GM13977 (cell line): Measurements from ENCODE around the gene HTRA1.

Source experiments
- DNase-seq: peaks from one replicate; pipeline ENCODE4 v3.0.0; 2012; ENCODE audit warnings: low spot score
- CTCF ChIP-seq: IDR thresholded peaks from 2 replicates; pipeline ENCODE4 v1.5.1; 2012; ENCODE audit warnings: mild to moderate bottlenecking, control low read depth; ENCODE audit not compliant: insufficient read depth; ENCODE audit errors: extremely low read depth, missing control alignments
- in situ Hi-C: fragments of 300-500 bp; cut with MboI; formaldehyde crosslinking; loops from one replicate; pipeline ENCODE4 v1.12.0; 2022; ENCODE audit warnings: low sequenced_read_pairs, low pct_unique_long_range_greater_than_20kb, mixed read lengths, inconsistent platforms; ENCODE audit not compliant: unreplicated experiment

Gene HTRA1

DNA sequence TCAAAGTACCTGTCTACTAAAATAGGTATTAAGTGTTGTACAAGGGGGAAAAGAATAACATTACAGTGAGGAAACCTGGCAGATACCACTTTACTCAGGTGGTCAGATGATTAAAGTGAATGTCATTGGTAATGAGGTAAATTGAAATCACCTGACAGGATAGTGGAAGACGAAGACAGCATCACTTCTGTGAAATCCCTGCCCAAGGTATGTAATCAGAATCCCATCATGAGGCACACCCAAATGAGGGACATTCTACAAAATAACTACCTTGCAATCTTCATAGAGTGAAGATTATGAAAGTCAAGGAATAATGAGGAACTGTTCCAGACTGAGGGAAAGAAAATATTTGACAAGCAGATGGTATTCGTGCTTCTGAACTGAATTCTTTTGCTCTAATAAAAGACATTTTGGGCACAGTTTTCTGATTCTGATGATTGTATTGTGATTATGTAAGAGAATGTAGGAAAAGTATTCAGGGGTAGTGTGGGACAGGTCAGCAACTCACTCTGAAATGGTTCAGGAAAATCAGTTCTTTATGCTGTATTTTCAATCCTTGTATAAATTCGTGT, 40.2 kb upstream of the HTRA1 start:
- no peak for TF ChIP-seq CTCF
- DNase-seq, result no peak
- in situ Hi-C loops, result no loop called here

- in situ Hi-C loops, result no loop called here
- no peak for TF ChIP-seq CTCF
- DNase-seq, result no peak
Measured at GRCh38 chr10:122421742-122422141, 39.6 kb upstream of the HTRA1 start.

GRCh38 chr10:122422266-122422989, 38.9 kb upstream of the HTRA1 start:
- DNase-seq, result no peak
- in situ Hi-C loops, result no loop called here
- no peak for TF ChIP-seq CTCF

DNA sequence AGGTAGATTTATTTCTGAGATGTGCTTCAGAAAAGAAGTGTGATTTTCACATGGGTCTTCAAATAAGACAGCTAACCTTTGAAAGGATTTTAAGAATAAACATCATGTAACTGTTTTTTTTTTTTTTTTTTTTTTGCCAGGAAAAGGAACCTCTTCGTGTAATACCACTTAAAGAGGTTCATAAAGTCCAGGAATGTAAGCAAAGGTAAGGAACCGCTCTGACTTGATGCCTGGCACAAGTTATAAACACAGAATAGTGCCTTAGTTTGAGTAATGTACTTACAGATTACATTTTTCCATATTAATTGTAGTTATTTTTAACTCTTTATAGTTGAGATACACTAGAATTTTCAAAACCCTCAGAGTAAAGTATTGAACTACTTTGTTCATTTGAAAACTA, 37.3 kb upstream of the HTRA1 start:
- DNase-seq, result no peak
- TF ChIP-seq CTCF, result no peak
- in situ Hi-C loops, result no loop called here

DNA sequence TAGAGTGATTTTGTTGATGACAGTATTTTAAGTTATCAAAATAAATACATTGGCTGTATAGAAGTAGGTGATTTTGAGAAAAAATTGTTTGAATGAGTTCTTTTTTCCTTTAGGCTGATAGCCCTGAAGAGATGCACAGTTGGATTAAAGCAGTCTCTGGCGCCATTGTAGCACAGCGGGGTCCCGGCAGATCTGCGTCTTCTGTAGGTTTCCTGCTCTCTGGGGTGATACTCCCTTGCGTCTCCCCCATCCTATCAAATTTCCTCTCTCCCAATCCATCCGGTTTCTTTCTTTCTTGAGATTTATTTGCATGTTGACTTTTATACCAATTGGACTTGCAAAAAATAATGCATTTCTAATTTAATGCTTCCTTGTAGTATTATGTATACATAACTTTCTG, 34.5 kb upstream of the HTRA1 start:
- in situ Hi-C loops, result loop anchor here (25.0 kb wide), 1 partner anchor 90 kb away; no protein-coding TSS in a partner anchor
- DNase-seq, result no peak
- no peak for TF ChIP-seq CTCF

- TF ChIP-seq CTCF, result no peak
- in situ Hi-C loops, result loop anchor here (25.0 kb wide), 1 partner anchor 90 kb away; no protein-coding TSS in a partner anchor
- DNase-seq, result no peak
Measured at GRCh38 chr10:122427280-122427679, 34.1 kb upstream of the HTRA1 start.
